HG02840 (cell line): ENCODE results near the gene SHOC2.

Experiments
- ATAC-seq: cut with Tn5 transposase; IDR thresholded peaks from one replicate; pipeline ENCODE4 v1.9.1; 2021; ENCODE audit warnings: mild to moderate bottlenecking, moderate library complexity, moderate number of reproducible peaks; ENCODE audit not compliant: unreplicated experiment, low FRiP score

The SHOC2 gene

GRCh38 chr10:110919349-110919931 is at the start of gene SHOC2:
SHOC2 (plus strand) TSS chr10:110919604; CDS start chr10:110964359, 44,755 bp downstream.
- ATAC-seq = no peak

GRCh38 chr10:110870823-110871297 is 48.5 kb upstream of the SHOC2 start:
- no peak for ATAC-seq

- ATAC-seq = peak; percentile 72
Measured at GRCh38 chr10:110871298-110872084, 47.9 kb upstream of the SHOC2 start, which contains the start of gene PDCD4. PDCD4 (plus strand) TSS chr10:110871928; CDS start chr10:110876028, 4,100 bp downstream.

- ATAC-seq = peak; percentile 39
Measured at GRCh38 chr10:110872145-110872983, 47.0 kb upstream of the SHOC2 start.

GRCh38 chr10:110872984-110873923 is 46.1 kb upstream of the SHOC2 start:
- ATAC-seq = no peak

- ATAC-seq = no peak
Measured at GRCh38 chr10:110873951-110874350, 45.5 kb upstream of the SHOC2 start.

GRCh38 chr10:110876000-110876399 is 43.4 kb upstream of the SHOC2 start:
- no peak for ATAC-seq

- no peak for ATAC-seq
Measured at GRCh38 chr10:110876788-110877187, 42.6 kb upstream of the SHOC2 start.

- no peak for ATAC-seq
Measured at GRCh38 chr10:110880012-110880411, 39.4 kb upstream of the SHOC2 start.

- no peak for ATAC-seq
Measured at GRCh38 chr10:110881247-110881646, 38.2 kb upstream of the SHOC2 start.

GRCh38 chr10:110881905-110882304 is 37.5 kb upstream of the SHOC2 start:
- no peak for ATAC-seq

- ATAC-seq = no peak
Measured at GRCh38 chr10:110883924-110884323, 35.5 kb upstream of the SHOC2 start.

- no peak for ATAC-seq
Measured at GRCh38 chr10:110885932-110886674, 33.3 kb upstream of the SHOC2 start.

- no peak for ATAC-seq
Measured at GRCh38 chr10:110887560-110887959, 31.8 kb upstream of the SHOC2 start.

GRCh38 chr10:110892602-110893288 is 26.7 kb upstream of the SHOC2 start:
- no peak for ATAC-seq

GRCh38 chr10:110893559-110894179 is 25.7 kb upstream of the SHOC2 start:
- ATAC-seq = no peak

- ATAC-seq = no peak
Measured at GRCh38 chr10:110897184-110897583, 22.2 kb upstream of the SHOC2 start.

GRCh38 chr10:110898391-110898790 is 21.0 kb upstream of the SHOC2 start:
- no peak for ATAC-seq
